HUES6 (cell line): ENCODE results near the gene IL23R.

Experiments used
- H3K27ac ChIP-seq: 2 replicates; pipeline ENCODE4 v1.7.0; 2013; ENCODE audit warnings: low read depth, mild to moderate bottlenecking, low read length, inconsistent platforms
- H3K27me3 ChIP-seq: 2 replicates; pipeline ENCODE4 v1.6.1; 2013; ENCODE audit warnings: low read length; ENCODE audit not compliant: control insufficient read depth, insufficient read depth
- H3K36me3 ChIP-seq: 2 replicates; pipeline ENCODE4 v1.6.1; 2013; ENCODE audit warnings: low read length; ENCODE audit not compliant: control insufficient read depth, insufficient read depth
- H3K4me1 ChIP-seq: 2 replicates; pipeline ENCODE4 v1.6.1; 2013; ENCODE audit warnings: low read length; ENCODE audit not compliant: control insufficient read depth, insufficient read depth
- H3K4me3 ChIP-seq: 2 replicates; pipeline ENCODE4 v1.5.1; 2013; ENCODE audit warnings: low read depth, low read length
- H3K9ac ChIP-seq: one replicate; pipeline ENCODE4 v1.6.1; 2013; ENCODE audit warnings: mild to moderate bottlenecking, low read length
- H3K9me3 ChIP-seq: 2 replicates; pipeline ENCODE4 v1.6.1; 2013; ENCODE audit warnings: low read depth, low read length; ENCODE audit not compliant: control insufficient read depth, insufficient read depth

The IL23R gene

GRCh38 chr1:67148516-67149178 is 17.6 kb upstream of the IL23R start:
- Histone ChIP-seq H3K9ac (no peak overlapping the region), H3K4me1 (no peaks in the 10 kb centered on the region), H3K4me3 (no peak overlapping the region), H3K9me3 (no peaks in the 10 kb centered on the region), H3K36me3 (no peaks in the 10 kb centered on the region), H3K27me3 (no peaks in the 10 kb centered on the region), H3K27ac (no peak overlapping the region)

GRCh38 chr1:67149179-67149770 is 17.0 kb upstream of the IL23R start:
- no peak overlapping the region for H3K4me3 ChIP-seq
- no peaks in the 10 kb centered on the region for H3K27me3 ChIP-seq
- no peak overlapping the region for H3K27ac ChIP-seq
- no peaks in the 10 kb centered on the region for H3K36me3 ChIP-seq
- H3K9ac ChIP-seq, result no peak overlapping the region
- no peaks in the 10 kb centered on the region for H3K9me3 ChIP-seq
- H3K4me1 ChIP-seq, result no peaks in the 10 kb centered on the region

DNA sequence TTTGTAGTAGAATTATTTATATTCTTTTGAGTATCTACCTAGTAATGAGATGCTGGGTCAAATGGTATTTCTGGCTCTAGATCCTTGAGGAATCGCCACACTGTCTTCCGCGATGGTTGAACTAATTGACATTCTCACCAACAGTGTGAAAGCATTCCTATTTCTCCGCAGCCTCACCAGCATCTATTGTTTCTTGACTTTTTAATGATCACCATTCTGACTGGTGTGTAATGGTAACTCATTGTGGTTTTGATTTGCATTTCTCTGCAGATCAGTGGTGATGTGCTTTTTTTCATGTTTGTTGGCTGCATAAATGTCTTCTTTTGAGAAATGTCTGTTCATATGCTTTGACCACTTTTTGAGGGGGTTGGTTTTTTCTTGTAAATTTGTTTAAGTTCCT is 15.3 kb upstream of the IL23R start:
- Histone ChIP-seq H3K4me1 (no peaks in the 10 kb centered on the region), H3K27ac (no peak overlapping the region), H3K27me3 (no peaks in the 10 kb centered on the region), H3K9me3 (no peaks in the 10 kb centered on the region), H3K4me3 (no peak overlapping the region), H3K9ac (no peak overlapping the region), H3K36me3 (no peaks in the 10 kb centered on the region)

GRCh38 chr1:67158401-67158800 is 7.9 kb upstream of the IL23R start:
- H3K4me1 ChIP-seq, result no peaks in the 10 kb centered on the region
- H3K27ac ChIP-seq, result no peak overlapping the region
- H3K4me3 ChIP-seq, result no peak overlapping the region
- H3K9me3 ChIP-seq, result no peaks in the 10 kb centered on the region
- no peak overlapping the region for H3K9ac ChIP-seq
- no peaks in the 10 kb centered on the region for H3K27me3 ChIP-seq
- H3K36me3 ChIP-seq, result no peaks in the 10 kb centered on the region

- Histone ChIP-seq H3K27me3 (no peaks in the 10 kb centered on the region), H3K4me3 (no peak overlapping the region), H3K4me1 (no peaks in the 10 kb centered on the region), H3K9me3 (no peaks in the 10 kb centered on the region), H3K9ac (no peak overlapping the region), H3K27ac (no peak overlapping the region), H3K36me3 (no peaks in the 10 kb centered on the region)
These were observed 7.0 kb upstream of the IL23R start for GRCh38 chr1:67159233-67159632.

- H3K9ac ChIP-seq, result no peak overlapping the region
- H3K27ac ChIP-seq, result no peak overlapping the region
- H3K9me3 ChIP-seq, result no peaks in the 10 kb centered on the region
- no peak overlapping the region for H3K4me3 ChIP-seq
- no peaks in the 10 kb centered on the region for H3K27me3 ChIP-seq
- H3K4me1 ChIP-seq, result no peaks in the 10 kb centered on the region
- H3K36me3 ChIP-seq, result no peaks in the 10 kb centered on the region
These were observed 3.3 kb upstream of the IL23R start for GRCh38 chr1:67162954-67163353.

GRCh38 chr1:67165468-67166041 is 699 bp upstream of the IL23R start:
- Histone ChIP-seq H3K4me1 (no peaks in the 10 kb centered on the region), H3K36me3 (no peaks in the 10 kb centered on the region), H3K4me3 (no peak overlapping the region), H3K9me3 (no peaks in the 10 kb centered on the region), H3K9ac (no peak overlapping the region), H3K27ac (no peak overlapping the region), H3K27me3 (no peaks in the 10 kb centered on the region)

- Histone ChIP-seq H3K27me3 (no peaks in the 10 kb centered on the region), H3K27ac (no peak overlapping the region), H3K9me3 (no peaks in the 10 kb centered on the region), H3K4me3 (no peak overlapping the region), H3K9ac (no peak overlapping the region), H3K4me1 (no peaks in the 10 kb centered on the region), H3K36me3 (no peaks in the 10 kb centered on the region)
These were observed 3.2 kb downstream of the IL23R start for GRCh38 chr1:67169496-67169895.

- Histone ChIP-seq H3K9me3 (no peaks in the 10 kb centered on the region), H3K27ac (no peak overlapping the region), H3K27me3 (no peaks in the 10 kb centered on the region), H3K36me3 (no peaks in the 10 kb centered on the region), H3K4me3 (no peak overlapping the region), H3K9ac (no peak overlapping the region), H3K4me1 (no peaks in the 10 kb centered on the region)
These were observed 3.7 kb downstream of the IL23R start for GRCh38 chr1:67169932-67170331.

GRCh38 chr1:67170751-67171573 is 4.7 kb downstream of the IL23R start:
- Histone ChIP-seq H3K36me3 (no peaks in the 10 kb centered on the region), H3K27me3 (no peaks in the 10 kb centered on the region), H3K4me3 (no peak overlapping the region), H3K9me3 (no peaks in the 10 kb centered on the region), H3K27ac (no peak overlapping the region), H3K4me1 (no peaks in the 10 kb centered on the region), H3K9ac (no peak overlapping the region)

DNA sequence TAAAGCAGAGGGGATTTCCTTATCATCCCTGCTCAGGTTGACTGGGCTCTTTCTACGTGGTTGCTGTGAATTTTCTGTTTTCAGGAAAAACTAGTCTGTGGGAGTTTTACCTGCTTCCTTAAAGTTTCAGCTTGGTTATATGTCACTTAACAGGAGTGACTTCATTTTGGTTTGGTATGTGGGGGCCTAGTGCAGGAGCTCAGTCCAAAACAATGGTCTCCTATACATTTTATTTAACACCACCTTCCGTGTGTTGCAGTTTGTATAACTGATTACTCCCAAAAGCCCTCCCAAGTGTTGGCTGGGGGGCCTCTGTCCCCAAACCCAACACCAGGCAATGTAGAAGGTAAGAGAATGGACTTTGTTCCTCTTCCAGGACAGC is 5.3 kb downstream of the IL23R start:
- Histone ChIP-seq H3K9ac (no peak overlapping the region), H3K4me3 (no peak overlapping the region), H3K9me3 (no peaks in the 10 kb centered on the region), H3K27ac (no peak overlapping the region), H3K27me3 (no peaks in the 10 kb centered on the region), H3K4me1 (no peaks in the 10 kb centered on the region), H3K36me3 (no peaks in the 10 kb centered on the region)
